GM19240 (cell line): ENCODE measurements around the gene TSNAX.
"Not testable (repeated sequence)": the region's sequence is repeated elsewhere in the genome, so short reads cannot be mapped to it uniquely, and the experiment has no call there.

Experiments used
- DNase-seq: peaks from one replicate; pipeline ENCODE4 v3.0.0; 2011; ENCODE audit warnings: low spot score; ENCODE audit not compliant: insufficient read length

Gene TSNAX

GRCh38 chr1:231561647-231562383, 33.3 kb downstream of the TSNAX start:
- no peak for DNase-seq

- DNase-seq: no peak
Measured at GRCh38 chr1:231563247-231563646, 34.8 kb downstream of the TSNAX start.

- no peak for DNase-seq
Measured at GRCh38 chr1:231564373-231564772, 35.9 kb downstream of the TSNAX start.

GRCh38 chr1:231566496-231566895, 38.0 kb downstream of the TSNAX start:
- DNase-seq: no peak

GRCh38 chr1:231570262-231570661, 41.8 kb downstream of the TSNAX start:
- not testable (repeated sequence) for DNase-seq

- no peak for DNase-seq
Measured at GRCh38 chr1:231571904-231572303, 43.4 kb downstream of the TSNAX start.

- no peak for DNase-seq
Measured at GRCh38 chr1:231575472-231575871, 47.0 kb downstream of the TSNAX start.

- DNase-seq: no peak
Measured at GRCh38 chr1:231576804-231577718, 48.6 kb downstream of the TSNAX start.

- DNase-seq: no peak
Measured at GRCh38 chr1:231580874-231581273, 52.4 kb downstream of the TSNAX start.

GRCh38 chr1:231581859-231582258, 53.4 kb downstream of the TSNAX start:
- DNase-seq: no peak

GRCh38 chr1:231583376-231583775, 54.9 kb downstream of the TSNAX start:
- no peak for DNase-seq

- DNase-seq: no peak
Measured at GRCh38 chr1:231584117-231584516, 55.6 kb downstream of the TSNAX start.

GRCh38 chr1:231584921-231585320, 56.5 kb downstream of the TSNAX start:
- no peak for DNase-seq

- DNase-seq: no peak
Measured at GRCh38 chr1:231590453-231591198, 62.2 kb downstream of the TSNAX start.

GRCh38 chr1:231591466-231591865, 63.0 kb downstream of the TSNAX start:
- no peak for DNase-seq

GRCh38 chr1:231592809-231593208, 64.3 kb downstream of the TSNAX start:
- no peak for DNase-seq

GRCh38 chr1:231593264-231593663, 64.8 kb downstream of the TSNAX start:
- not testable (repeated sequence) for DNase-seq

- DNase-seq: no peak
Measured at GRCh38 chr1:231594123-231594522, 65.7 kb downstream of the TSNAX start.

- DNase-seq: no peak
Measured at GRCh38 chr1:231594749-231595148, 66.3 kb downstream of the TSNAX start.

- DNase-seq: no peak
Measured at GRCh38 chr1:231596337-231596791, 67.9 kb downstream of the TSNAX start.

- no peak for DNase-seq
Measured at GRCh38 chr1:231597971-231598370, 69.5 kb downstream of the TSNAX start.
